Fibroblast of mammary gland (primary cell): ENCODE measurements around the gene ADAM15.

ENCODE experiments used
- DNase-seq: peaks from one replicate; pipeline ENCODE4 v3.0.0-alpha.2; 2010; ENCODE audit warnings: low read depth
- H3K4me3 ChIP-seq: 2 replicates; pipeline ENCODE4 v1.5.1; 2011; ENCODE audit warnings: low read depth, mild to moderate bottlenecking, low read length, moderate library complexity; ENCODE audit not compliant: control insufficient read depth
- CTCF ChIP-seq: conservative IDR thresholded peaks from 2 replicates; pipeline ENCODE4 v1.5.1; 2011; ENCODE audit warnings: low read depth, low read length, inconsistent platforms; ENCODE audit not compliant: control insufficient read depth, insufficient read depth

Gene ADAM15

GRCh38 chr1:155026154-155026553 is 25.0 kb upstream of the ADAM15 start:
- DNase-seq: no peak
- no peak for TF ChIP-seq CTCF
- H3K4me3 ChIP-seq: no peak overlapping the region

- TF ChIP-seq CTCF: no peak
- peak; percentile 35 for DNase-seq
Observed at GRCh38 chr1:155026588-155026987, 24.5 kb upstream of the ADAM15 start.

GRCh38 chr1:155029513-155030242 is 21.4 kb upstream of the ADAM15 start:
- DNase-seq: no peak
- no peak overlapping the region for H3K4me3 ChIP-seq
- no peak for TF ChIP-seq CTCF

More at GRCh38 chr1:155026588-155026987, 24.5 kb upstream of the ADAM15 start:
- no peak overlapping the region for H3K4me3 ChIP-seq

- no peak for DNase-seq
- no peak for TF ChIP-seq CTCF
- no peak overlapping the region for H3K4me3 ChIP-seq
Observed at GRCh38 chr1:155030243-155030795, 20.8 kb upstream of the ADAM15 start.

GRCh38 chr1:155030899-155031298 is 20.2 kb upstream of the ADAM15 start:
- no peak overlapping the region for H3K4me3 ChIP-seq
- no peak for TF ChIP-seq CTCF
- no peak for DNase-seq

- DNase-seq: no peak
- no peak overlapping the region for H3K4me3 ChIP-seq
- TF ChIP-seq CTCF: no peak
Observed at GRCh38 chr1:155032886-155033285, 18.2 kb upstream of the ADAM15 start.
